ENCODE measurements around the gene DENND4B. TPM values are rescaled to one million over a fixed set of nuclear protein-coding genes. Genes with fewer than 3 reads are reported as not detected.

DENND4B gene
- total RNA-seq, 4 donors from 2014 or later, result 18.4 to 31.1 (median 20.5) TPM

- TF ChIP-seq, protein P1, sequence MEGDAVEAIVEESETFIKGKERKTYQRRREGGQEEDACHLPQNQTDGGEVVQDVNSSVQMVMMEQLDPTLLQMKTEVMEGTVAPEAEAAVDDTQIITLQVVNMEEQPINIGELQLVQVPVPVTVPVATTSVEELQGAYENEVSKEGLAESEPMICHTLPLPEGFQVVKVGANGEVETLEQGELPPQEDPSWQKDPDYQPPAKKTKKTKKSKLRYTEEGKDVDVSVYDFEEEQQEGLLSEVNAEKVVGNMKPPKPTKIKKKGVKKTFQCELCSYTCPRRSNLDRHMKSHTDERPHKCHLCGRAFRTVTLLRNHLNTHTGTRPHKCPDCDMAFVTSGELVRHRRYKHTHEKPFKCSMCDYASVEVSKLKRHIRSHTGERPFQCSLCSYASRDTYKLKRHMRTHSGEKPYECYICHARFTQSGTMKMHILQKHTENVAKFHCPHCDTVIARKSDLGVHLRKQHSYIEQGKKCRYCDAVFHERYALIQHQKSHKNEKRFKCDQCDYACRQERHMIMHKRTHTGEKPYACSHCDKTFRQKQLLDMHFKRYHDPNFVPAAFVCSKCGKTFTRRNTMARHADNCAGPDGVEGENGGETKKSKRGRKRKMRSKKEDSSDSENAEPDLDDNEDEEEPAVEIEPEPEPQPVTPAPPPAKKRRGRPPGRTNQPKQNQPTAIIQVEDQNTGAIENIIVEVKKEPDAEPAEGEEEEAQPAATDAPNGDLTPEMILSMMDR (IDR thresholded peaks at IDR 0.05), result no peak
- no peak for TF ChIP-seq POLR2A (IDR thresholded peaks at IDR 0.05)
- DNase-seq (ENCODE audit: low spot score in 2 of 2), result no peak
- 92 to 97% methylated on average over 8 of the region's 8 CpGs for WGBS, 2 donors
- no peak overlapping the region for H3K4me3 ChIP-seq (ENCODE audit: low read depth, poor library complexity, severe bottlenecking)
- intact Hi-C loops (cut with DNase I; ENCODE audit: low total_unique reads), result no loop called here
Measured at GRCh38 chr1:153940756-153941155, 5.8 kb downstream of the DENND4B start.

DNA sequence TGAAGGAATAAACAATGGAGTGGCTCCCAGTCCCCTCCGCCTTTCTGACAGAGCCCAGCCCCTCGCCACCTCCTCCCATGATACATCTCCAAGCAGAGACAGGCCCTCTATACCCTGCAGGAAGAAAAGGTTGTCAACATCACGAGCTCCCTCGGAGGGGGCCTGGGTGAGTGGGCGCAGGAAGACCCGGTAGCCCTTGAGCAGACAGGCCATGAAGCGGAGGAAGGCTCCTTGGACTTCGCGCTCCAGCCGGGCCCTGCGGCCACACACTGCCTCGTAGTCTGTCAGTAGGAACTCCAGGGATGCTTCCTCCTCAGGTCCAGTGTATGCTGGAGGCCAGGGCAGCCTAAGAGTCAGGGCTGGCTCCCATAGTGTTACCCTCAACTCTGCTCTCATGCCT, 7.0 kb downstream of the DENND4B start:
- no peak for DNase-seq (ENCODE audit: low spot score in 2 of 2)
- TF ChIP-seq, protein P1 (IDR thresholded peaks at IDR 0.05), result no peak
- no peak for TF ChIP-seq POLR2A (IDR thresholded peaks at IDR 0.05)
- 80 to 92% methylated on average over 3 to 12 of the region's 12 CpGs for WGBS, 2 donors
- no peak overlapping the region for H3K4me3 ChIP-seq (ENCODE audit: low read depth, poor library complexity, severe bottlenecking)
- intact Hi-C loops (cut with DNase I; ENCODE audit: low total_unique reads), result no loop called here

GRCh38 chr1:153938996-153939395, 7.5 kb downstream of the DENND4B start:
- no peak for DNase-seq (ENCODE audit: low spot score in 2 of 2)
- TF ChIP-seq, protein P1 (IDR thresholded peaks at IDR 0.05), result no peak
- TF ChIP-seq POLR2A (IDR thresholded peaks at IDR 0.05), result no peak
- WGBS, 2 donors, result 77 to 87% methylated on average over 3 of the region's 3 CpGs
- no peak overlapping the region for H3K4me3 ChIP-seq (ENCODE audit: low read depth, poor library complexity, severe bottlenecking)
- intact Hi-C loops (cut with DNase I; ENCODE audit: low total_unique reads), result no loop called here

DNA sequence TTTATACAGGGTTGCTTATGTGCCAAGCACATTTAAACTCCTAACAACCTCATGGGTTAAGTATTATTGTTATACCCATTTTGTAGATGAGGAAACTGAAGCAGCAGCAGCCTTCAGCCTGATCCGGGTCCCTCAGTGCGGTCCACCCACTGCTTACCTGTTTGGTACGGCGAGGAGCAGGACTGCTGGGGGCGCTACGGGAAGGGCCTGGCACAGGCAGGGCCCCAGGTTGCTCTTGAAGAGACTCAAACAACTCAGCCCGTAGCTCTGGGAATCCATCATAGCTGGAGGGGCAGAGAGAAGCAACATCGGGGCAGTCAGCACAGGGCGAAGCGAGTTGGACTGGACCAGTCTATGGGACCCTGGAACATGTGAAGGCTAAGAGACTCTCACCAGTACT, 9.2 kb downstream of the DENND4B start:
- 95 to 99% methylated on average over 10 of the region's 10 CpGs for WGBS, 2 donors
- H3K4me3 ChIP-seq (ENCODE audit: low read depth, poor library complexity, severe bottlenecking), result no peak overlapping the region

DNA sequence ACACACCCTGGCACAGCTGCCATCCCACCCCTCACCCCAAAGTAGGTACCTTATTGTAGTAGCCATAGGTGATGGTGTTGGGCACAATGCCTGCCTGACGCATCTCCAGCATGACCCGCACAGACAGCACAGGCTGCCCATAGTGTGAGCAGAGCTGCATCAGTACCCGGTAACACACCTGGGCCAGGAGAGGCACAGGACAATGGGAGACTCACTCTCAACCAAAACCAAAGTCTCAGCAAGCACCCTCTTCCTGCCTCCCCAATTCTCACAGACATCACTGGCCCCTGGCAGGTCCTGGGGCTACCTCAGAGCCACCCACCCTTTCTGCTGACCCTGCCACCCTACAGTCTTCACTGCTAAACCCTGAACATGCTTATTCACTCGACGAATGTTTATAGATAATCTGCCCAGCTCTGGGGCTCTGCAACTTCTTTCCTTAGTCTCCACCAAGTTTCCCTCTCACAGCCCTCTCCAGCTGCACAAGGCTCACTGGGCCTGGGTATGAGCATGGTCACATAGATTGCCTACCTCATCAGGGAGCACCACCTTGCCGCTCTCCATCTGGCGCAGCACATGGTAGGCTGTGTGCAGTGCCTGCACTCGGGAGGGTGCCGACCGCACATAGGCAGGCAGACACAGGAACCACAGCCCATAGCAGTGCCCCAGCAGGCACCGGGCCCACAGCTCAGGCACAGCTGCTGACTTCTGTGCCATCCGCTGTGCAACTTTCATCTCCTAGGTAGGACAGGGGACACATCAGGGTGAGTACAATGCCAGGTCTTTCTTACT, 10.3 kb downstream of the DENND4B start:
- DNase-seq (ENCODE audit: low spot score in 2 of 2), result no peak
- intact Hi-C loops (cut with DNase I; ENCODE audit: low total_unique reads), result no loop called here
- H3K4me3 ChIP-seq (ENCODE audit: low read depth, poor library complexity, severe bottlenecking), result no peak overlapping the region
- no peak for TF ChIP-seq POLR2A (IDR thresholded peaks at IDR 0.05)
- TF ChIP-seq, protein P1 (IDR thresholded peaks at IDR 0.05), result no peak
- WGBS, 2 donors, result 96 to 98% methylated on average over 11 to 12 of the region's 12 CpGs

More for the DNA sequence above, 9.2 kb downstream of the DENND4B start:
- TF ChIP-seq, protein P1 (IDR thresholded peaks at IDR 0.05), result no peak
- intact Hi-C loops (cut with DNase I; ENCODE audit: low total_unique reads), result no loop called here
- DNase-seq (ENCODE audit: low spot score in 2 of 2), result no peak

- intact Hi-C loops (cut with DNase I; ENCODE audit: low total_unique reads), result no loop called here
- DNase-seq (ENCODE audit: low spot score in 2 of 2), result no peak
- WGBS, 2 donors, result 95% methylated on average over 9 of the region's 9 CpGs
- no peak overlapping the region for H3K4me3 ChIP-seq (ENCODE audit: low read depth, poor library complexity, severe bottlenecking)
- TF ChIP-seq, protein P1 (IDR thresholded peaks at IDR 0.05), result no peak
- no peak for TF ChIP-seq POLR2A (IDR thresholded peaks at IDR 0.05)
Measured at GRCh38 chr1:153934746-153935145, 11.8 kb downstream of the DENND4B start.

Measured in lower leg skin (tissue), 4 donors.